Vagina (tissue), 2 donors: ENCODE results near the gene CIBAR2.

Experiments used
- CTCF ChIP-seq, 3 experiments: fragments of 450-650 bp in 2 of 3; fragments of 200-600 bp in 1 of 3; sonication (generic) in 1 of 3; IDR thresholded peaks; one replicate each; pipeline ENCODE4 v1.5.1; 2017 to 2019; ENCODE audit warnings: antibody characterized with exemption in 3 of 3, mild to moderate bottlenecking in 2 of 3, moderate library complexity in 2 of 3
- POLR2A ChIP-seq, 2 donors: fragments of 450-650 bp; IDR thresholded peaks; one replicate each; pipeline ENCODE4 v1.6.1; 2017; ENCODE audit warnings: antibody characterized with exemption in 2 of 2, mild to moderate bottlenecking in 2 of 2, moderate library complexity in 2 of 2

DNA sequence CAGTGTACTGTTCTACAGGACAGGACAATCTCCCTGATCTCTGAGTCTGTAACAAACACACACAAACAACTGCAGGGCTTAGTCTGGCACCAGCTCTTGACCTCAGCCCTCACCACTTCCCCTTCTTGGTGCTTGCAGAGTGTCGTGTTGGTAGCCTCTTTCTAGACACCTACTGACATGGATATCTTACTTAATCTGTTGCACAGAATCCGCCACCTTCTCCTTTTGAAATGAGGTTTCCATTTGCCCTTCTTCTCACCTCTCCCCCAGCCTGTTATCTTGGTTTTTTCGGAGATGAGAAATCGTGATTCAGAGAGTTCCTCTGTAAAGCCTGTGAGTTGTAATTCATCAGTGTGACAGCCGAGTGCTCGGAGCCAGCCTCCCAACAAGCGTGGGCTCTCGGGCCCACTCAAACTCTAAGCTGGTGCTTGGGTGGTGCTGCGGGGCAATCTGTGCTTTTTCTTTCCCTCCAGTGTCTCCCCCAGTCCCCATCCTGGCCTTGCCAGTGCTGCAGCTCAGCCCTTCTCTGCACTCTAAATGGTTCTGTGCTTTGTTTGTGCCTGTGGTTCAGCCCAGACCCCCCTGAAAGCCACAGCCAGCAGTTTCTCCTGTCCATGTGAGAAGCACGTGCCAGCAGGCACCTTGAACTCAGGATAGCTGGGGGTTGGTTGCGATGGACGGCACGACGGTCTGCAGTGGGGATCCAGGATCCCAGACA, 56.6 kb downstream of the CIBAR2 start:
- TF ChIP-seq CTCF (IDR thresholded peaks at IDR 0.05) (no peak), POLR2A (IDR thresholded peaks at IDR 0.05) (no peak)
